ENCODE results near the gene REL. TPM values are rescaled to one million over a fixed set of nuclear protein-coding genes. Genes with fewer than 3 reads are reported as not detected.

REL gene
- total and polyA plus RNA-seq, 2 of the 13 experiments (the other 11 are each of a cell fraction or from before 2014, with no cell fraction given): 3.7 to 7.0 TPM

DNA sequence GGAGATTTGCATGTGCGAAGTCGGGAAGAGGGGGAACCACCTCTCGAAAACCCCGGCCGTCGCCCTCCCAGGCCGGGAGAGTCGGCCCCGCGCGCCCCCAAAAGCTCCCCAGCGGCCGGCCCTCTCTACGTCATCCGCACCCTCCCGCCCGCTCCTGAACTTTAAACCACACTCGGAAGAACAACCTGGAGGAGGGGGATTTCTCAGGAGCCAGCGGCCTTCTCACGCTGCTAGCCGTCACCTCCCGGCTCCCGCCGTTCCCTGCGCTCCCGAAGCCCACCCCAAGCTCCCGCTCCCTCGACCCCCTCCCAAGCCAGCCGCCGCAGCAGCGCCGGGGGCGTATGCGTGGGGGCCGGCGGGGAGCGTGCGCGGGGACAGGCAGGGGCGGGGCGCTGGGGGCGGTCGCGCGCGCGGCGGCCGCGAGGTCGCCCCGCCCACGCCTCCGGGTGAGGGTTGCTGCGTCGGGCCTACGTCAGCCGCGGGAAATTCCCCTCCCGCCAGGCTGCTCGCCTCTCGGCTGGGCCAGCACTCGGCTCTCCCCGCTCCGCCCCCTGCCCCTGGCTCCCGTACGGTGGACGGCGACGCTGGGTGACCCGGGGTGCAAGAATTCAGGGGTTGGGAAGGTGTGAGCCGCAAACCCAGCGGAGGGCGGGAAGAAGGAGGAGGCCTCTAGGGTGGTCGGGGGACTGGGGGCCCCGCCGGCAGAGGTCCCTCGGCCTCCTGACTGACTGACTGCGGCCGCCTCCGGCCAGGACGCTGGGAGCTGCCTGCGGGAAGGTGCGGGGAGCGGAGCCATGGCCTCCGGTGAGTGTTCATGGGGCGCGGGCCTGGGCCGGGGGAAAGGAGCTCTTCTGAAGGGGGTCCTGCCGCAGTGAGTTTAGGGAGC is at the start of gene REL (continued):
- no peak for TF ChIP-seq BCLAF1 (IDR thresholded peaks at IDR 0.05)
- peak; percentile 44 for TF ChIP-seq NCOA2 (CRISPR knock-in tag; IDR thresholded peaks at IDR 0.05)
- peak; percentile 88; the same call in 1 of the 2 replicates for TF ChIP-seq ZBTB1 (CRISPR knock-in tag; IDR thresholded peaks at IDR 0.05; ENCODE audit: borderline replicate concordance)
- TF ChIP-seq ZBTB39 (CRISPR knock-in tag; IDR thresholded peaks at IDR 0.05): no peak
- no peak for TF ChIP-seq TCF7 (IDR thresholded peaks at IDR 0.05; ENCODE audit: low read depth)
- TF ChIP-seq CAMTA2 (CRISPR knock-in tag; IDR thresholded peaks at IDR 0.05; ENCODE audit: borderline replicate concordance): peak; percentile 66
- peak; percentile 73; the same call in 1 of the 2 replicates for TF ChIP-seq SRY (CRISPR knock-in tag; IDR thresholded peaks at IDR 0.05)
- 0 out of 2 replicates have a peak, but pooled peaks have one; percentile 14 for TF ChIP-seq ZNF720 (CRISPR knock-in tag; IDR thresholded peaks at IDR 0.05)
- TF ChIP-seq CBX1 (IDR thresholded peaks at IDR 0.05; ENCODE audit: low read depth): peak; percentile 15
- peak; percentile 81 for TF ChIP-seq KLF12 (CRISPR knock-in tag; IDR thresholded peaks at IDR 0.05; ENCODE audit: borderline replicate concordance)
- TF ChIP-seq ERF (CRISPR knock-in tag; IDR thresholded peaks at IDR 0.05): peak; percentile 78
- peak; percentile 92 for TF ChIP-seq TFDP1 (CRISPR knock-in tag; IDR thresholded peaks at IDR 0.05; ENCODE audit: borderline replicate concordance)
- no peak; the same call in none of the 2 replicates for TF ChIP-seq ZNF343 (CRISPR knock-in tag; IDR thresholded peaks at IDR 0.05)
- TF ChIP-seq, protein P1, sequence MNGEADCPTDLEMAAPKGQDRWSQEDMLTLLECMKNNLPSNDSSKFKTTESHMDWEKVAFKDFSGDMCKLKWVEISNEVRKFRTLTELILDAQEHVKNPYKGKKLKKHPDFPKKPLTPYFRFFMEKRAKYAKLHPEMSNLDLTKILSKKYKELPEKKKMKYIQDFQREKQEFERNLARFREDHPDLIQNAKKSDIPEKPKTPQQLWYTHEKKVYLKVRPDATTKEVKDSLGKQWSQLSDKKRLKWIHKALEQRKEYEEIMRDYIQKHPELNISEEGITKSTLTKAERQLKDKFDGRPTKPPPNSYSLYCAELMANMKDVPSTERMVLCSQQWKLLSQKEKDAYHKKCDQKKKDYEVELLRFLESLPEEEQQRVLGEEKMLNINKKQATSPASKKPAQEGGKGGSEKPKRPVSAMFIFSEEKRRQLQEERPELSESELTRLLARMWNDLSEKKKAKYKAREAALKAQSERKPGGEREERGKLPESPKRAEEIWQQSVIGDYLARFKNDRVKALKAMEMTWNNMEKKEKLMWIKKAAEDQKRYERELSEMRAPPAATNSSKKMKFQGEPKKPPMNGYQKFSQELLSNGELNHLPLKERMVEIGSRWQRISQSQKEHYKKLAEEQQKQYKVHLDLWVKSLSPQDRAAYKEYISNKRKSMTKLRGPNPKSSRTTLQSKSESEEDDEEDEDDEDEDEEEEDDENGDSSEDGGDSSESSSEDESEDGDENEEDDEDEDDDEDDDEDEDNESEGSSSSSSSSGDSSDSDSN (CRISPR knock-in tag; IDR thresholded peaks at IDR 0.05): peak; percentile 98
- TF ChIP-seq RFXAP (CRISPR knock-in tag; IDR thresholded peaks at IDR 0.05; ENCODE audit: borderline replicate concordance): peak; percentile 82
- TF ChIP-seq ATF4 (CRISPR knock-in tag; IDR thresholded peaks at IDR 0.05): peak in 1 of 2 experiments; percentile 38; a peak in 1 of 4 replicates
- no peak for TF ChIP-seq ZFP36L1 (CRISPR knock-in tag; IDR thresholded peaks at IDR 0.05)
- TF ChIP-seq CBFB (CRISPR knock-in tag; IDR thresholded peaks at IDR 0.05): peak; percentile 50; the same call in 1 of the 2 replicates
- TF ChIP-seq XRCC5 (optimal IDR thresholded peaks at IDR 0.05; ENCODE audit: low read length): peak; percentile 62
- 0 out of 2 replicates have a peak, but pooled peaks have one; percentile 13 for TF ChIP-seq ZNF335 (CRISPR knock-in tag; IDR thresholded peaks at IDR 0.05)
